RWPE1 (cell line): ENCODE measurements around the gene RRP9.

Experiments
- CTCF ChIA-PET: fragments of 350-600 bp; sonication (Branson Sonifier 250); formaldehyde crosslinking; extraction: SDS; loops from one replicate; lab custom pipeline; 2021; lab: Yijun Ruan, JAX
- POLR2A ChIA-PET: fragments of 400-600 bp; formaldehyde crosslinking; extraction: SDS; loops from one replicate; lab custom pipeline; 2020; ENCODE audit warnings: antibody characterized with exemption; ENCODE audit not compliant: low non-redundant PET; lab: Yijun Ruan, JAX
- DNase-seq: peaks from one replicate; pipeline ENCODE4 v3.0.0; 2012; ENCODE audit warnings: low spot score
- H3K27ac ChIP-seq: fragments of 450-650 bp; 2 replicates; pipeline ENCODE4 v1.5.1; 2017
- CTCF ChIP-seq: fragments of 450-650 bp; conservative IDR thresholded peaks from 2 replicates; pipeline ENCODE4 v1.5.1; 2017; ENCODE audit warnings: low read depth, mild to moderate bottlenecking

Gene RRP9

DNA sequence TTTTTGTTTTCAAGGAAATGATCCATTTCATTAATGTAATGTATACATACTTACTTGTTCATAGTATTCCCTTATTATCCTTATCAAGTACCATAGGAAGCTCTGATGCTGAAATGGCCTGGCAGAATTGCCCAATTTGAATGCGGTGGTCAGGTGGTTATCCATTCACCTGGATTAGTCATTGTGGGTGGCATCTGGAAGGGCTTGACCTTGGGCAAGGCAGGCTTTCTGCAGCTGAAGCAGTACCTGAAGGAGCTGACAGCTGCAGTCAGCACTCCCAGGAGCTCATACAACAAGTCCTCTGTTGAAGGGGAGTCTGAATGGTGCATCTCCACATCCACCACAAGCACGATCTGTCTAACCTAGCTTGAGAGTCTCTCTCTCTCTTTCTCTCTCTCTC lies 54.1 kb downstream of the RRP9 start:
- CTCF ChIA-PET, result no interaction called here
- no peak overlapping the region for H3K27ac ChIP-seq
- POLR2A ChIA-PET, result no interaction called here
- peak; percentile 58 for DNase-seq
- TF ChIP-seq CTCF, result no peak

- TF ChIP-seq CTCF, result no peak
- ChIA-PET CTCF (no interaction called here), POLR2A (no interaction called here)
- no peak for DNase-seq
- H3K27ac ChIP-seq, result no peak overlapping the region
These were observed 55.3 kb downstream of the RRP9 start for GRCh38 chr3:51886447-51886846.
